Measurements from ENCODE around the gene CNTN5.

Gene CNTN5

DNA sequence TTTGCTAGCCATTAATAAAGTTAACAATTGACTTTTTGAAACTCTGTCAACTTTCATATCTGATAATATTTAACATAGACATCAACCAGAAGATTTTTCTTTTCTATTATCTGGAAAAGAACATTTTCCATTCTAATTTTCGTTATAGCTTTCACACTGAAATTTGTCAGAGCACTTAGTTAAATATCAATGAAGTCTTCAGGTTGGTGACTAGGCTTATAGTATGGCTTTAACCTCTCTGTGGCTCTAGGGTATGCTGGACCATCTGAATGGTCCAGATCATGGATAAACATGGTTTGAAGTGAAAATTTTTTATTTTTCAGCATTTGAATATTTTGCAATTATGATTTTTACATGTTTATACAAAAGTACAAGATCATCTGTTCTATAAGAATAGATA lies 548.1 kb downstream of the CNTN5 start:
- TF ChIP-seq, protein P1, sequence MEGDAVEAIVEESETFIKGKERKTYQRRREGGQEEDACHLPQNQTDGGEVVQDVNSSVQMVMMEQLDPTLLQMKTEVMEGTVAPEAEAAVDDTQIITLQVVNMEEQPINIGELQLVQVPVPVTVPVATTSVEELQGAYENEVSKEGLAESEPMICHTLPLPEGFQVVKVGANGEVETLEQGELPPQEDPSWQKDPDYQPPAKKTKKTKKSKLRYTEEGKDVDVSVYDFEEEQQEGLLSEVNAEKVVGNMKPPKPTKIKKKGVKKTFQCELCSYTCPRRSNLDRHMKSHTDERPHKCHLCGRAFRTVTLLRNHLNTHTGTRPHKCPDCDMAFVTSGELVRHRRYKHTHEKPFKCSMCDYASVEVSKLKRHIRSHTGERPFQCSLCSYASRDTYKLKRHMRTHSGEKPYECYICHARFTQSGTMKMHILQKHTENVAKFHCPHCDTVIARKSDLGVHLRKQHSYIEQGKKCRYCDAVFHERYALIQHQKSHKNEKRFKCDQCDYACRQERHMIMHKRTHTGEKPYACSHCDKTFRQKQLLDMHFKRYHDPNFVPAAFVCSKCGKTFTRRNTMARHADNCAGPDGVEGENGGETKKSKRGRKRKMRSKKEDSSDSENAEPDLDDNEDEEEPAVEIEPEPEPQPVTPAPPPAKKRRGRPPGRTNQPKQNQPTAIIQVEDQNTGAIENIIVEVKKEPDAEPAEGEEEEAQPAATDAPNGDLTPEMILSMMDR (IDR thresholded peaks at IDR 0.05) = no peak
- Histone ChIP-seq H3K36me3 (no peaks in the 10 kb centered on the region), H3K27ac (no peak overlapping the region), H3K27me3 (no peaks in the 10 kb centered on the region), H3K4me1 (no peaks in the 10 kb centered on the region), H3K4me3 (no peak overlapping the region), H3K9me3 (no peaks in the 10 kb centered on the region)
- no peak for DNase-seq
- intact Hi-C loops (cut with DNase I; ENCODE audit: low total_unique reads) = no loop called here

DNA sequence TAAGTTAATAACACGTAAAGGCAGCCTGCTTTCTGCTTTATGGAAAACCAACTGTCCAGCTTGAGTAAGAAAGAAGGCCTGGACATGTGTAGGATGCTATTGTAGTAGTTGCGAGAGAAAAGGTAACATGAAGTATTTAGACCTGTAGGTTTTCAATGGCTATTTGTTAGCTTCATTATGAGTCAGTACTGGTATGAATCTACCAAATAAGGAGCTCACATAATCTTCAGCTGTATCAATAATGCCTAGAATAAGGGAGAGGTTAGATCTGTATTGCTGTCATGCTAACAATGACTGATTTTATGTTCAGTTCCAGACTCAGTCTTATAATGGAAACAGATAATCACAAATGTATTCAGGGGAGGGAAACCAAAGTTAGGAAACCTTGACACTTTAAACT lies 550.3 kb downstream of the CNTN5 start:
- Histone ChIP-seq H3K4me1 (no peaks in the 10 kb centered on the region), H3K27ac (no peak overlapping the region), H3K9me3 (no peaks in the 10 kb centered on the region), H3K27me3 (no peaks in the 10 kb centered on the region), H3K36me3 (no peaks in the 10 kb centered on the region), H3K4me3 (no peak overlapping the region)
- intact Hi-C loops (cut with DNase I; ENCODE audit: low total_unique reads) = loop anchor here (10.0 kb wide), 1 partner anchor 1284 kb away; no protein-coding TSS in a partner anchor
- TF ChIP-seq, protein P1 (IDR thresholded peaks at IDR 0.05) = no peak
- no peak for DNase-seq

DNA sequence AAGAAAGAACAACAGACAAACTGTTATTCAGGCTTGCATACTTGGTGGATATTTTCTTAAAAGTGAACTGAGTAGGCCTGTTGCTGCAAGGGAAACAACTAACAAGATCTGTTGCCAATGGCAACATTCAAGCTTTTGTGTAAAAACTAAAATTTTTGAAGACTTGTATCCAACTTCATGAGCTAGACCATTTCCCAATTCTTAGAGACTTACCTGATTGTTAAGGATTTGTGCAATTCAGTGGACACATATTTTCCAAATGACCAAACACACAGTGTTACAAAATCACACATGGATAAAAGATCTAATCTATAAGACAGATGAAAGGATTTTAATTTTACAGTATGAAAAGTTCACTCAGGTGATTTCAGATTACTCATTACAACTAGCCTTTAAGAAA lies 564.1 kb downstream of the CNTN5 start:
- TF ChIP-seq, protein P1 (IDR thresholded peaks at IDR 0.05) = no peak
- no peaks in the 10 kb centered on the region for H3K9me3 ChIP-seq
- intact Hi-C loops (cut with DNase I; ENCODE audit: low total_unique reads) = no loop called here

DNA sequence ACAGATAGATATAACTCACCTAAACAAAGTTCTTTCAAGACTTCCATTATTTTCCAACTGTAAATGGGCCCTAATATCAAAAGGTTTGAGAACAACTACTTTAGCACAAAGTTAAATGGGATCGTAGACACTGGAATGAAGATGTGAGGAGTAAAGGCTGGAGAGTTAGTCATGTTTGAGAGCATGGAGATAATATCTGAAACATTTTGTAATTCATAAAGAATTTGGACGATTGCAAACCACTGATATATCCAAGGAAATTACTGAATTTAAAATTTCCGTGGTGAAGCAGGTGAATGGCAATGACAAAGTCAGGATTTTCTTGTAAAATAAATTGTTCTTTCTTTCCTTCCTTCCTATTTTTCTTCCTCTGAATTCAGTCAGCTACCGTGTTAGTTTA lies 564.9 kb downstream of the CNTN5 start:
- intact Hi-C loops (cut with DNase I; ENCODE audit: low total_unique reads) = no loop called here
- no peak overlapping the region for H3K27ac ChIP-seq
- H3K4me3 ChIP-seq = no peak overlapping the region
- H3K9me3 ChIP-seq = no peaks in the 10 kb centered on the region
- no peak for DNase-seq
- no peaks in the 10 kb centered on the region for H3K36me3 ChIP-seq
- H3K4me1 ChIP-seq = no peaks in the 10 kb centered on the region
- TF ChIP-seq, protein P1 (IDR thresholded peaks at IDR 0.05) = no peak
- H3K27me3 ChIP-seq = no peaks in the 10 kb centered on the region

More for the DNA sequence above, 564.1 kb downstream of the CNTN5 start:
- H3K27ac ChIP-seq = no peak overlapping the region
- no peaks in the 10 kb centered on the region for H3K27me3 ChIP-seq
- no peak overlapping the region for H3K4me3 ChIP-seq
- H3K4me1 ChIP-seq = no peaks in the 10 kb centered on the region
- no peak for DNase-seq
- H3K36me3 ChIP-seq = no peaks in the 10 kb centered on the region

DNA sequence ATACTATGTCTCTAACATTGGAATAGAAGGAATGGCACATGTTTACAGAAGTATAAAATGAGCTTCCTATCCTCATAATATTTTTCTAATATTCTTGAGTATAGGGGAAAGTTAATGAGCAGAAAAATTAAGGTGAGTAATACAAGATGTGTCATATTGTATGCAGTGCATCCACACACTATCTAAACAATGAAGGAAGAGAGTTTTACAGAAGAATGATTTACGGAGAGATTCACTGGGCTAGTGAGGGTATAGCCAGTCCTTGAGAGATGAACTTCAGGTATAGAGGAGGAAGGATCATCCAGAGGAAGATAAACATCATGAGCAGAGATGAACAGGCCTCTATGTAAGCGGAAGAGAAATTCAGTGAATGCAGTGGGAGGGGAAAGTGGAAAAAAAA lies 569.0 kb downstream of the CNTN5 start:
- no peak for DNase-seq
- Histone ChIP-seq H3K27me3 (no peaks in the 10 kb centered on the region), H3K9me3 (no peaks in the 10 kb centered on the region), H3K36me3 (no peaks in the 10 kb centered on the region), H3K27ac (no peak overlapping the region), H3K4me1 (no peaks in the 10 kb centered on the region), H3K4me3 (no peak overlapping the region)
- TF ChIP-seq, protein P1 (IDR thresholded peaks at IDR 0.05) = no peak
- intact Hi-C loops (cut with DNase I; ENCODE audit: low total_unique reads) = no loop called here

DNA sequence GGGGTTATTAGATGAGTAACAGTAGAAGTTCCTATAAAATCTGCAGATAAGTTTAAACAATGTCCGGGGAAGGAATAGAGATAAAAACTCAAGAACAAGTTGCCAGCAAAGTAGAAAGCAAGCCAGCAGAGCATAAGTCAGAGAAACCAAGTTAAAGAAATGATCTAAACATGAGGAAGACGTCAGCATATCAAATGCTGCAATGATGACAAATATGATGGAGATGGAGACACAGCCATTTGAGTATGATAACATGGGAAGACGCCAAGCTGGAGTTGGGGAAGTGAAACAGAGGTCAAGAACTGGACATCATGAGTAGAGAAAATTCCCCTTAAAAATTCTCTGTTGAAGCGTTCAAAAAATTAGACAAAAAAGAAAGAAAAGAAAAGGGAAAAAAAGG lies 571.5 kb downstream of the CNTN5 start:
- H3K36me3 ChIP-seq = no peaks in the 10 kb centered on the region
- no peak for DNase-seq

More for the DNA sequence above, 571.5 kb downstream of the CNTN5 start:
- no peaks in the 10 kb centered on the region for H3K27me3 ChIP-seq
- H3K27ac ChIP-seq = no peak overlapping the region
- TF ChIP-seq, protein P1 (IDR thresholded peaks at IDR 0.05) = no peak
- H3K9me3 ChIP-seq = no peaks in the 10 kb centered on the region
- intact Hi-C loops (cut with DNase I; ENCODE audit: low total_unique reads) = no loop called here
- no peak overlapping the region for H3K4me3 ChIP-seq
- no peaks in the 10 kb centered on the region for H3K4me1 ChIP-seq
